Activated T-cell treated with anti-CD3 and anti-CD28 coated beads, Interleukin-2, amount 50 U/mL, for 4 hours (primary cell): ENCODE measurements around the gene G6PC1. TPM values are rescaled to one million over a fixed set of nuclear protein-coding genes. Genes with fewer than 3 reads are reported as not detected.

Experiments used
- ATAC-seq, 2 donors: fragments of 200-7000 bp; cut with Tn5 transposase; one replicate each; pipeline ENCODE4 v1.10.0; 2021
- DNase-seq: peaks from one replicate; pipeline ENCODE4 v3.0.0-alpha.2; 2020
- H3K27me3 Mint-ChIP-seq: one replicate; pipeline ENCODE4 v1.8.0; 2021; ENCODE audit warnings: low read depth, mixed read lengths
- H3K36me3 Mint-ChIP-seq: one replicate; pipeline ENCODE4 v1.8.0; 2022; ENCODE audit warnings: mixed read lengths; ENCODE audit not compliant: insufficient read depth
- H3K4me1 Mint-ChIP-seq: one replicate; pipeline ENCODE4 v1.8.0; 2021; ENCODE audit warnings: low read depth, mixed read lengths
- H3K4me3 Mint-ChIP-seq: one replicate; pipeline ENCODE4 v1.8.0; 2021; ENCODE audit warnings: mild to moderate bottlenecking, moderate library complexity, mixed read lengths
- H3K9me3 Mint-ChIP-seq: one replicate; pipeline ENCODE4 v1.8.0; 2021; ENCODE audit warnings: mixed read lengths
- total RNA-seq, 3 donors: library from RNA; stranded (reverse); gene quantifications; one replicate each; pipeline ENCODE4 v1.2.1, GENCODE V29; 2021

The G6PC1 gene
- total RNA-seq, 3 donors from 2014 or later = 0.08 TPM; not detected in 2

- H3K9me3 Mint-ChIP-seq = no peaks in the 10 kb centered on the region
- H3K27me3 Mint-ChIP-seq = peaks cover 4% of the 10 kb centered on the region
- no peak overlapping the region for H3K4me3 Mint-ChIP-seq
- H3K36me3 Mint-ChIP-seq = no peaks in the 10 kb centered on the region
- H3K4me1 Mint-ChIP-seq = peaks cover 5% of the 10 kb centered on the region
- DNase-seq (no peak), ATAC-seq (no peak)
Observed at GRCh38 chr17:42924891-42925290, 24.3 kb downstream of the G6PC1 start.

DNA sequence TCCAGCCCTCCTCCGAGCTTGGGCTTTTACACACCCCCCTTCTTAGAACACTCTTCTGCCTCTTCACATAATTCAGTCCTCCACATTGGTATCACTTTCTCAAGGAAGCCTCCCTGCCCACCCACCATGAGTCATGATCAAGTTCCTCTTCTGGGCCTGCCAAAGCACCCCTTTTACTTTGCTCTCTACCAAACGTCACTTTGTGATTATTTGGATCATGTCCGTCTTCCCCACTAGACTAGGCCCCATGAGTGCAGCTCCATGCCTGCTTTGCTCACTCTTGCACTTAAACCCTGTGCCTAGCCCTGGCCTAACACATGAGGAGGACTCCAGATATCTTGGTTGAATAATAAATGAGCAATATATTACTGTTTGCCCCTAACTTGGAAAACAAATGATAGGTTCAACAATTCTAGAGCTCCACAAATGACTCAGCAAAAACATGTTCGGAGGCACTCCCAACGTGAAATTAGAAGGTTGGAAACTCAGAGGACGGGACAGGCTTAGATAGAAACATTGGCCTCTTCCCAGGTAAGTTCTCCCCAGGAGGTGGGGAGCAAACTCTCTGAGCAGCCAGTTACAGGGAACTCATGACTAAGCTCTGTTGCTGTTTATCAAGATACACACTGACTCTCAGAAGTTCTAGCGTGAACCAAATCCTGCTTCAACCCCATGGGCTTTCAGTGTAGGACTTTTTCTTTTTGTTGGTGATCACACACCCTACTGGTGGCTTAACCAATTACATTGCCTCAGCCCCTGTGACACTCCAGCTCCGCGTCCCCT lies 28.3 kb downstream of the G6PC1 start:
- Mint-ChIP-seq H3K4me3 (no peak overlapping the region), H3K36me3 (no peaks in the 10 kb centered on the region), H3K4me1 (peaks cover 5% of the 10 kb centered on the region), H3K27me3 (peaks cover 6% of the 10 kb centered on the region), H3K9me3 (no peaks in the 10 kb centered on the region)
- ATAC-seq (peak; percentile 86 to 90), DNase-seq (no peak)

- Mint-ChIP-seq H3K9me3 (no peaks in the 10 kb centered on the region), H3K27me3 (peaks cover 10% of the 10 kb centered on the region), H3K36me3 (no peaks in the 10 kb centered on the region), H3K4me3 (no peak overlapping the region), H3K4me1 (peaks cover 5% of the 10 kb centered on the region)
- DNase-seq (no peak), ATAC-seq (no peak)
Observed at GRCh38 chr17:42929497-42929844, 28.9 kb downstream of the G6PC1 start.

GRCh38 chr17:42937712-42938596 lies 37.4 kb downstream of the G6PC1 start:
- DNase-seq = peak; percentile 17

GRCh38 chr17:42944211-42944610 lies 43.6 kb downstream of the G6PC1 start:
- Mint-ChIP-seq H3K36me3 (peaks cover 8% of the 10 kb centered on the region), H3K4me1 (no peaks in the 10 kb centered on the region), H3K27me3 (peaks cover 4% of the 10 kb centered on the region), H3K4me3 (no peak overlapping the region), H3K9me3 (no peaks in the 10 kb centered on the region)
- DNase-seq (no peak), ATAC-seq (no peak)

More at GRCh38 chr17:42937712-42938596, 37.4 kb downstream of the G6PC1 start:
- H3K4me1 Mint-ChIP-seq = no peaks in the 10 kb centered on the region
- H3K9me3 Mint-ChIP-seq = no peaks in the 10 kb centered on the region
- peak; percentile 65 to 67 for ATAC-seq
- H3K36me3 Mint-ChIP-seq = no peaks in the 10 kb centered on the region
- peaks cover 11% of the 10 kb centered on the region for H3K27me3 Mint-ChIP-seq
- H3K4me3 Mint-ChIP-seq = no peak overlapping the region

GRCh38 chr17:42946812-42947211 lies 46.2 kb downstream of the G6PC1 start:
- Mint-ChIP-seq H3K9me3 (no peaks in the 10 kb centered on the region), H3K36me3 (peaks cover 20% of the 10 kb centered on the region), H3K27me3 (no peaks in the 10 kb centered on the region), H3K4me1 (no peaks in the 10 kb centered on the region), H3K4me3 (no peak overlapping the region)
- DNase-seq (no peak), ATAC-seq (no peak)

- Mint-ChIP-seq H3K9me3 (no peaks in the 10 kb centered on the region), H3K27me3 (no peaks in the 10 kb centered on the region), H3K36me3 (peaks cover 38% of the 10 kb centered on the region), H3K4me3 (no peak overlapping the region), H3K4me1 (no peaks in the 10 kb centered on the region)
- ATAC-seq (no peak), DNase-seq (no peak)
Observed at GRCh38 chr17:42950044-42950783, 49.6 kb downstream of the G6PC1 start.

Other genes with a start within 250 kb of the G6PC1 start
- 1 to 10 TPM; 5.6 to 7.1 (median 5.9) TPM for gene TUBG2, start 241.5 kb upstream of the G6PC1 start, total RNA-seq
- gene PLEKHH3, start 223.8 kb upstream of the G6PC1 start, total RNA-seq = 1 to 10 TPM in 1 of 3 donors, under 1 TPM in 2; 0.56 to 1.2 (median 0.63) TPM
- under 1 TPM; 0.25 to 0.43 (median 0.32) TPM for gene CCR10, start 219.0 kb upstream of the G6PC1 start, total RNA-seq
- gene CNTNAP1, start 218.3 kb upstream of the G6PC1 start, total RNA-seq = 1 to 10 TPM in 1 of 3 donors, under 1 TPM in 2; 0.73 to 1.3 (median 0.79) TPM
- 10 to 100 TPM; 22.2 to 26.5 (median 22.6) TPM for gene EZH1, start 155.8 kb upstream of the G6PC1 start, total RNA-seq
- not detected for gene RAMP2, start 139.6 kb upstream of the G6PC1 start, total RNA-seq
- 100 to 1,000 TPM in 1 of 3 donors, 10 to 100 TPM in 2; 92.6 to 106 (median 98.7) TPM for gene VPS25, start 127.3 kb upstream of the G6PC1 start, total RNA-seq
- under 1 TPM; 0.16 to 0.46 (median 0.38) TPM for gene WNK4, start 120.2 kb upstream of the G6PC1 start, total RNA-seq
- 10 to 100 TPM; 52.2 to 56.2 (median 55.1) TPM for gene COA3, start 102.1 kb upstream of the G6PC1 start, total RNA-seq
- gene CNTD1, start 101.9 kb upstream of the G6PC1 start, total RNA-seq = not detected
- gene BECN1, start 76.5 kb upstream of the G6PC1 start, total RNA-seq = 100 to 1,000 TPM; 101 to 121 (median 112) TPM
- gene PSME3, start 67.4 kb upstream of the G6PC1 start, total RNA-seq = 100 to 1,000 TPM; 361 to 401 (median 376) TPM
- gene AOC2, start 56.2 kb upstream of the G6PC1 start, total RNA-seq = 1 to 10 TPM; 2.7 to 4.1 (median 3.7) TPM
- 1 to 10 TPM; 2.1 to 2.6 (median 2.2) TPM for gene AOC3, start 49.6 kb upstream of the G6PC1 start, total RNA-seq
- 100 to 1,000 TPM; 130 to 159 (median 141) TPM for gene AARSD1, start 63.7 kb downstream of the G6PC1 start, total RNA-seq
- gene PTGES3L, start 79.3 kb downstream of the G6PC1 start, total RNA-seq = under 1 TPM; 0.24 to 0.30 (median 0.25) TPM
- gene RUNDC1, start 79.8 kb downstream of the G6PC1 start, total RNA-seq = 10 to 100 TPM; 14.1 to 17.4 (median 16.7) TPM
- 1,000 to 10,000 TPM; 1,553 to 1,718 (median 1,686) TPM for gene RPL27, start 97.6 kb downstream of the G6PC1 start, total RNA-seq
- gene IFI35, start 106.0 kb downstream of the G6PC1 start, total RNA-seq = 10 to 100 TPM; 26.4 to 46.6 (median 34.1) TPM
- gene VAT1, start 121.6 kb downstream of the G6PC1 start, total RNA-seq = 10 to 100 TPM; 11.7 to 15.9 (median 15.5) TPM
- gene RND2, start 124.4 kb downstream of the G6PC1 start, total RNA-seq = under 1 TPM; 0.13 to 0.33 (median 0.24) TPM
- 10 to 100 TPM; 29.5 to 37.4 (median 36.5) TPM for gene BRCA1, start 224.6 kb downstream of the G6PC1 start, total RNA-seq